ENCODE measurements around the gene TAPT1.

Gene TAPT1

DNA sequence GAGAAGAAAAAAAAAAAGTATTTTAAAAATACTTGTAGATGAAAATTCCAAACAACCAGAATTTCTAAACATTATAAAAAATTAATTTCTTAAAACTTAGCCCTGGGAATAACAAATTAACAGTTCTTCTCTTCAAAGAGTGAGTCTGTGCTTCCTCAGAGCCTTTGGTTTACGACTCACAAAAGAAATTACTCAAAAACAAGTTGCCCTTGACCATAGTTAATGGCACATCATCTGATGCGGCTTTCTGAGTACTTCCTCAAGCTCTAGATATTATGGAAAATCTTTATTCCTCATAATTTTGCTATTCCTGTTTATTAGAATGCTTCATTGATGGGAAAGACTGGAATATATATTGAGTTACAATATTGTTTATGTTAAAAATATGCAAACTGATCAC lies 23.7 kb downstream of the TAPT1 start:
- TF ChIP-seq, protein P1, sequence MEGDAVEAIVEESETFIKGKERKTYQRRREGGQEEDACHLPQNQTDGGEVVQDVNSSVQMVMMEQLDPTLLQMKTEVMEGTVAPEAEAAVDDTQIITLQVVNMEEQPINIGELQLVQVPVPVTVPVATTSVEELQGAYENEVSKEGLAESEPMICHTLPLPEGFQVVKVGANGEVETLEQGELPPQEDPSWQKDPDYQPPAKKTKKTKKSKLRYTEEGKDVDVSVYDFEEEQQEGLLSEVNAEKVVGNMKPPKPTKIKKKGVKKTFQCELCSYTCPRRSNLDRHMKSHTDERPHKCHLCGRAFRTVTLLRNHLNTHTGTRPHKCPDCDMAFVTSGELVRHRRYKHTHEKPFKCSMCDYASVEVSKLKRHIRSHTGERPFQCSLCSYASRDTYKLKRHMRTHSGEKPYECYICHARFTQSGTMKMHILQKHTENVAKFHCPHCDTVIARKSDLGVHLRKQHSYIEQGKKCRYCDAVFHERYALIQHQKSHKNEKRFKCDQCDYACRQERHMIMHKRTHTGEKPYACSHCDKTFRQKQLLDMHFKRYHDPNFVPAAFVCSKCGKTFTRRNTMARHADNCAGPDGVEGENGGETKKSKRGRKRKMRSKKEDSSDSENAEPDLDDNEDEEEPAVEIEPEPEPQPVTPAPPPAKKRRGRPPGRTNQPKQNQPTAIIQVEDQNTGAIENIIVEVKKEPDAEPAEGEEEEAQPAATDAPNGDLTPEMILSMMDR (IDR thresholded peaks at IDR 0.05; ENCODE audit: low read length) = no peak
- TF ChIP-seq EZH2 (IDR thresholded peaks at IDR 0.05; ENCODE audit: borderline replicate concordance, low read length) = no peak
- Histone ChIP-seq H3K9me3 (ENCODE audit: low read length) (no peaks in the 10 kb centered on the region), H3K4me3 (ENCODE audit: low read depth, low read length, poor library complexity, severe bottlenecking) (no peak overlapping the region), H3F3A (ENCODE audit: insufficient read depth, low read length) (no peaks in the 10 kb centered on the region), H4K20me1 (ENCODE audit: insufficient read depth, low read length) (no peaks in the 10 kb centered on the region), H3K27ac (ENCODE audit: low read depth, low read length, poor library complexity, severe bottlenecking) (no peak overlapping the region), H3K9ac (ENCODE audit: low read length) (no peak overlapping the region), H3K4me1 (ENCODE audit: insufficient read depth, low read length, severe bottlenecking) (peaks cover 9% of the 10 kb centered on the region), H3K4me2 (ENCODE audit: low read length) (no peak overlapping the region), H3K36me3 (ENCODE audit: insufficient read depth, low read length) (no peaks in the 10 kb centered on the region; the same call in 1 of the 2 replicates), H3K9me2 (ENCODE audit: low read depth, low read length) (no peaks in the 10 kb centered on the region), H3K27me3 (ENCODE audit: insufficient read depth, low read length) (no peaks in the 10 kb centered on the region), H3K79me2 (ENCODE audit: insufficient read depth, low read length) (no peaks in the 10 kb centered on the region), H2AFZ (ENCODE audit: low read length) (no peak overlapping the region)

DNA sequence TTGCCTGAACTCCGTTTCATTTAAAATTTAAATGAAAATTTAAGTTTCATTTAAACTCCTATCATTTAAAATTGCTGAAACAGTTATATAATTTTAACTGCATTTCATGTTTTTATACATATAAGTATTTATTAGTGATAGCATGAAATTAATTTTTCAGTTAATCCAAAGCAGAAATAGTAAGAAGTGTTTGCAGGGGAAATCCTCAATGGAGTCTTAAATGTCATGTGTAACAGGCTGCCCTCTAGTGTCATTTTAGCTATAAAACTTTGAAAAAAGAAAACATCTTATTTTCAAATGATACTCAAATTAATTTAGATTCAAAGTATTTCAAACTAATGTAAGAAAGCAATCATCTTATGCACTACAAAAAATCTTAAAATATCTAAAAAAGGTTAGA lies 27.2 kb downstream of the TAPT1 start:
- Histone ChIP-seq H3K9ac (ENCODE audit: low read length) (no peak overlapping the region), H3K9me3 (ENCODE audit: low read length) (no peaks in the 10 kb centered on the region), H2AFZ (ENCODE audit: low read length) (no peak overlapping the region), H4K20me1 (ENCODE audit: insufficient read depth, low read length) (no peaks in the 10 kb centered on the region), H3K27ac (ENCODE audit: low read depth, low read length, poor library complexity, severe bottlenecking) (no peak overlapping the region), H3K27me3 (ENCODE audit: insufficient read depth, low read length) (no peaks in the 10 kb centered on the region), H3K9me2 (ENCODE audit: low read depth, low read length) (no peaks in the 10 kb centered on the region), H3K79me2 (ENCODE audit: insufficient read depth, low read length) (no peaks in the 10 kb centered on the region), H3K4me2 (ENCODE audit: low read length) (no peak overlapping the region), H3K4me1 (ENCODE audit: insufficient read depth, low read length, severe bottlenecking) (no peaks in the 10 kb centered on the region), H3F3A (ENCODE audit: insufficient read depth, low read length) (no peaks in the 10 kb centered on the region), H3K4me3 (ENCODE audit: low read depth, low read length, poor library complexity, severe bottlenecking) (no peak overlapping the region), H3K36me3 (ENCODE audit: insufficient read depth, low read length) (no peaks in the 10 kb centered on the region; the same call in 1 of the 2 replicates)
- TF ChIP-seq EZH2 (IDR thresholded peaks at IDR 0.05; ENCODE audit: borderline replicate concordance, low read length) = no peak
- TF ChIP-seq, protein P1 (IDR thresholded peaks at IDR 0.05; ENCODE audit: low read length) = peak; percentile 23; the same call in 1 of the 2 replicates

DNA sequence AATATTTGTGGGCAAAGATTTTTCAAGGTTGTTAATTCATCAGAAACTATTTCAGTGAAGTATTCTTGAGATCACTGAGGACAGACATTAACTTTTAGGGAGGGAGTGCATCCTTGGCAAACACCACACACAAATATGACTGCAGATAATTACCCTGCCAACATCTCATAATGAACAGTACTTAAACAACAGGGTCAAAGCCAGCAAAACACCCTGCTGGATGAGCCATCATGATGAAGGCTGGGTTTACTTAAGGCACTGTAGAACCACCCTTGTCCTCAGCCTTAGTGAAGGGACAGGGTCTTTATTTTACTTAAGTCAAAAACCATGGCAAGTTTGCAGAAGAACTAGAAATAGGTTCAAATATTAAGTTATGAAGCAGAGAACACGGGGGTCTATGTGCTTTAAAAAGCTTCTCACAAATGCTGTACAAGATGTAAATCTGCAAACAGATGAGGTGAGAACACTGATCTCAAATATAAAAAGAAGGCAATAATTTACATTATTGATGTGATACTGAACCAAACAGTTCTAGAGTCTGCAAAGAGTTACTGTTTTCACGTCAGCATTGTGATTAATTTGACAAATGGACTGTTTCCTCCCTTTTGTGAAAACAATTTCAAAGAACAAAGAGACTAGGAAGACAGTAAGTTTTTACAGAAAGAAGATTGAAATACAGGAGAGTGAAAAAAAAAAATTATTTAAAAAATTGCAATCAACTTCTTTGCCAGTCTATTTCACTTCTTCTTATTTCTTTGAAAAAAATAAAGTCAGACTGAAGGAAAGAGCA lies 28.2 kb downstream of the TAPT1 start:
- Histone ChIP-seq H3K27ac (ENCODE audit: low read depth, low read length, poor library complexity, severe bottlenecking) (no peak overlapping the region), H4K20me1 (ENCODE audit: insufficient read depth, low read length) (no peaks in the 10 kb centered on the region), H3K36me3 (ENCODE audit: insufficient read depth, low read length) (no peaks in the 10 kb centered on the region), H3K4me1 (ENCODE audit: insufficient read depth, low read length, severe bottlenecking) (no peaks in the 10 kb centered on the region), H3K9me3 (ENCODE audit: low read length) (no peaks in the 10 kb centered on the region), H3K4me2 (ENCODE audit: low read length) (no peak overlapping the region), H3K27me3 (ENCODE audit: insufficient read depth, low read length) (no peaks in the 10 kb centered on the region), H2AFZ (ENCODE audit: low read length) (no peak overlapping the region), H3K9ac (ENCODE audit: low read length) (no peak overlapping the region), H3K79me2 (ENCODE audit: insufficient read depth, low read length) (no peaks in the 10 kb centered on the region), H3F3A (ENCODE audit: insufficient read depth, low read length) (no peaks in the 10 kb centered on the region), H3K9me2 (ENCODE audit: low read depth, low read length) (no peaks in the 10 kb centered on the region), H3K4me3 (ENCODE audit: low read depth, low read length, poor library complexity, severe bottlenecking) (no peak overlapping the region)
- no peak for TF ChIP-seq EZH2 (IDR thresholded peaks at IDR 0.05; ENCODE audit: borderline replicate concordance, low read length)
- TF ChIP-seq, protein P1 (IDR thresholded peaks at IDR 0.05; ENCODE audit: low read length) = no peak

All from OCI-LY1 (cell line).